ENCODE measurements around the gene RPL6. TPM values are rescaled to one million over a fixed set of nuclear protein-coding genes. Genes with fewer than 3 reads are reported as not detected.
A peak's percentile ranks its signal among the peaks of the same experiment; 100 is the strongest.

The RPL6 gene
- total RNA-seq, 1 donor from 2014 or later = 1,628 TPM

DNA sequence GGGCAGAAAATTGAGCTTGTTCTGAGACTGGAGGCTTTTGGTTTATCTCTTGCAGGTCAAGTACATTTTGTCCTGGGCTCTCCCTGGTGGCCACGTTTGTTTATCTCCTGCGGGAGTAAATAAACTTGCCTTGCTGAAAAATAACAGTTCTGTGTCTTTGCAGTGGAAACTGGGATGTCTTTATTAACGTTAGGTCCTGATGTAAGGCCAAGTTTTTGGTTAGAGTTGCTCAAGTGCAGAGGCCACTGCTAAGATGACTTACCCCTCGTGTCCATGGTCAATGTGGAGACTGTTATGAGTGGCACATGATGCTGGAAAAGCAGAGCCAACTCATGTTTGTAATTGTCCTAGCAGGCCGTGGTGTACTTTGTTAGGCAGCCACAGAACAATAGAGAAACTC is 13.1 kb upstream of the RPL6 start:
- no peak for TF ChIP-seq CTCF (IDR thresholded peaks at IDR 0.05; ENCODE audit: unreplicated experiment)
- peak overlapping the region; percentile 7 for H3K27ac Mint-ChIP-seq
- H3K4me1 Mint-ChIP-seq = peaks cover 27% of the 10 kb centered on the region
- no peak overlapping the region for H3K4me3 Mint-ChIP-seq
- H3K36me3 Mint-ChIP-seq = no peaks in the 10 kb centered on the region
- no peaks in the 10 kb centered on the region for H3K27me3 Mint-ChIP-seq (ENCODE audit: low read depth)
- DNase-seq (ENCODE audit: low spot score in 2 of 2, unreplicated experiment in 2 of 2) = no peak
- H3K9me3 Mint-ChIP-seq = no peaks in the 10 kb centered on the region

DNA sequence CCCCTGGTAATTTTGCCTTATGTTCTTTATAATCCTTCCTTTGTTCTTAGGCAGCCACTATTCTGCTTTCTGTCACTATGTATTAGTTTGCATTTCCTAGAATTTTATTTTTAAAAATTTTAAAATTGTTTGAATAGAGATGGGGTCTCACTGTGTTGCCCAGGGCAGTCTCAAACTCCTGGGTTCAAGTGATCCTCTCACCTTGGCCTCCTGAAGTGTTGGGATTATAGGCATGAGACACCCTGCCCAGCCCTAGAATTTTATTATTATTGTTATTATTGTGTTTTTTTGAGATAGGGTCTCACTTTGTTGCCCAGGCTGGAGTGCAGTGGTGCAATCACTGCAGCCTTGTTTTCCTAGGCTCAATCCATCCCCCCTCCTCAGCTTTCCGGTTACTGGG is 12.0 kb upstream of the RPL6 start:
- no peaks in the 10 kb centered on the region for H3K36me3 Mint-ChIP-seq
- H3K4me1 Mint-ChIP-seq = peaks cover 27% of the 10 kb centered on the region
- no peak for TF ChIP-seq CTCF (IDR thresholded peaks at IDR 0.05; ENCODE audit: unreplicated experiment)
- H3K9me3 Mint-ChIP-seq = no peaks in the 10 kb centered on the region
- DNase-seq (ENCODE audit: low spot score in 2 of 2, unreplicated experiment in 2 of 2) = no peak
- H3K4me3 Mint-ChIP-seq = no peak overlapping the region
- H3K27ac Mint-ChIP-seq = no peak overlapping the region
- no peaks in the 10 kb centered on the region for H3K27me3 Mint-ChIP-seq (ENCODE audit: low read depth)

- peak overlapping the region; percentile 89 for H3K4me3 Mint-ChIP-seq
- peaks cover 27% of the 10 kb centered on the region for H3K4me1 Mint-ChIP-seq
- H3K27ac Mint-ChIP-seq = peak overlapping the region; percentile 88
- no peak for TF ChIP-seq CTCF (IDR thresholded peaks at IDR 0.05; ENCODE audit: unreplicated experiment)
- no peaks in the 10 kb centered on the region for H3K36me3 Mint-ChIP-seq
- H3K9me3 Mint-ChIP-seq = no peaks in the 10 kb centered on the region
- H3K27me3 Mint-ChIP-seq (ENCODE audit: low read depth) = no peaks in the 10 kb centered on the region
- no peak for DNase-seq (ENCODE audit: low spot score in 2 of 2, unreplicated experiment in 2 of 2)
Measured at GRCh38 chr12:112420740-112421139, 11.3 kb upstream of the RPL6 start.

- H3K4me1 Mint-ChIP-seq = peaks cover 27% of the 10 kb centered on the region
- peak overlapping the region; percentile 99 for H3K27ac Mint-ChIP-seq
- peak; percentile 34 to 73 for DNase-seq (ENCODE audit: low spot score in 2 of 2, unreplicated experiment in 2 of 2)
- no peaks in the 10 kb centered on the region for H3K9me3 Mint-ChIP-seq
- H3K27me3 Mint-ChIP-seq (ENCODE audit: low read depth) = peaks cover 2% of the 10 kb centered on the region
- peak; percentile 13 for TF ChIP-seq CTCF (IDR thresholded peaks at IDR 0.05; ENCODE audit: unreplicated experiment)
- no peaks in the 10 kb centered on the region for H3K36me3 Mint-ChIP-seq
- H3K4me3 Mint-ChIP-seq = peak overlapping the region; percentile 89
Measured at GRCh38 chr12:112419297-112420133, 10.1 kb upstream of the RPL6 start.

- TF ChIP-seq CTCF (IDR thresholded peaks at IDR 0.05; ENCODE audit: unreplicated experiment) = peak; percentile 42
- Mint-ChIP-seq H3K36me3 (no peaks in the 10 kb centered on the region), H3K27me3 (ENCODE audit: low read depth) (peaks cover 2% of the 10 kb centered on the region), H3K9me3 (no peaks in the 10 kb centered on the region), H3K27ac (peak within 1 kb of the TSS; percentile 99), H3K4me3 (peak within 1 kb of the TSS; percentile 89), H3K4me1 (peaks cover 22% of the 10 kb centered on the region)
- peak; percentile 86 to 96 for DNase-seq (ENCODE audit: low spot score in 2 of 2, unreplicated experiment in 2 of 2)
Measured at GRCh38 chr12:112418608-112419296, 9.3 kb upstream of the RPL6 start, which contains the start of gene PTPN11. PTPN11 (plus strand) TSS chr12:112418947; CDS start chr12:112419112, 165 bp downstream.
